Measurements from ENCODE around the gene LGALS4.
"Not testable (repeated sequence)": the region's sequence is repeated elsewhere in the genome, so short reads cannot be mapped to it uniquely, and the experiment has no call there.

LGALS4 gene

GRCh38 chr19:38770228-38770948 lies 42.4 kb downstream of the LGALS4 start:
- DNase-seq (ENCODE audit: low spot score), result not testable (repeated sequence)

DNA sequence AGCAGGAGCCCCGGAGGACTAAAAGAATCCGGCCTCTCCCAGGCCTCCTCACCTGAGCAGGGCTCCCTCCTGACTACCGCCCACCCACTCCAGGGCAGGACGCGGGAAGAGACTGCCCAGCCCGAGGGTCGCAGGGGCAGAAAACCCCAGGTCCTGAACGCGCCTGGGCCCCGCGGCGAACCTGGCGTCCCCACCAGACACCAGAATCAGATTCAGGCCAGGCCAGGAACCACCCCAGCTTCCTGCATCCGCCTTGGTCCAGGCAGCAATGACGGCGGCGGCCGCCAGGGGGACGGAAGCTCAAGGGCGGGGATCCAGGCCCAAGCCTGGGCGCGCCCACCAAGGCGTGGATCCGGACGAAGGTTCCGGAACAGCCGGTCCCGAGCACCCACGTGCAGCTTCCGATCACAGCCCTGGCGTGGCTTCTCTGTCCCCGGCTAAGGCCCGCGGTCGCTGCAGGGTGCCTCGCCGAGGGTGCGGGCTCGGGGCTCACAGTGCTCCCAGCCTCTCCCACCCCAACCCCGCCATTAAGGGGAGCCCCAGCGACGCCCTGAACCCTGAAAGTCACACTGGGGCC lies 43.0 kb downstream of the LGALS4 start:
- peak; percentile 92 for DNase-seq (ENCODE audit: low spot score)

- no peak for DNase-seq (ENCODE audit: low spot score)
Measured at GRCh38 chr19:38766276-38767047, 46.3 kb downstream of the LGALS4 start.

GRCh38 chr19:38765214-38765613 lies 47.5 kb downstream of the LGALS4 start:
- no peak for DNase-seq (ENCODE audit: low spot score)

DNA sequence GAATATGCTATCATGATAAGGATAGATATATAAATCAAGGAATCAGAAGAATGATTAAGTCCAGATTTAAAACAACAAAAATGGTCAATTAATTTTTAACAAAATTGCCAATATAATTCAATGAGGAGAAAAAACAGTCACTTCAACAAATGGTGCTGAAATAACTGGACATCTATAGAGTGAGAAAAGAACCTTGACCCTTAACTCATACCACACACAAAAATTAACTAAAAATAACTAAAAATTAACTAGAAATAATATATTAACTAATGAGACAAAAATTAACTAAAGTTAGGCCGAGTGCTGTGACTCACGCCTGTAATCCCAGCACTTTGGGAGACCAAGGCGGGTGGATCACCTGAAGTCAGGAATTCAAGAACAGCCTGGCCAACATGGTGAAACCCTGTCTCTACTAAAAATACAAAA lies 48.9 kb downstream of the LGALS4 start:
- DNase-seq (ENCODE audit: low spot score), result no peak

DNA sequence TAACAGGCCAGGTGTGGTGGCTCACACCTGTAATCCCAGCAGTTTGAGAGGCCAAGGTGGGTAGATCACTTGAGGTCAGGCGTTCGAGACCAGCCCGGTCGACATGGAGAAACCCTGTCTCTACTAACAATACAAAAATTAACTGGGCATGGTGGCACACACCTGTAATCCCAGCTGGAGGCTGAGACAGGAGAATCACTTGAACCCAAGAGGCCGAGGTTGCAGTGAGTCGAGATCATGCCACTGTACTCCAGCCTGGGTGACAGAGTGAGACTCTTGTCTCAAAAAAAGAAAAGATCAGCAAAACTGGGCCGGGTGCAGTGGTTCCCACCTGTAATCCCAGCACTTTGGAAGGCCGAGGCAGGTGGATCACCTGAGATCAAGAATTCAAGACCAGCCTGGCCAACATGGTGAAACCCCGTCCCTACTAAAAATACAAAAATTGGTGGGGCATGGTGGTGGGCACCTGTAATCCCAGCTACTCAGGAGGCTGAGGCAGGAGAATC lies 50.8 kb downstream of the LGALS4 start:
- not testable (repeated sequence) for DNase-seq (ENCODE audit: low spot score)

- not testable (repeated sequence) for DNase-seq (ENCODE audit: low spot score)
Measured at GRCh38 chr19:38760805-38761517, 51.8 kb downstream of the LGALS4 start.

- no peak for DNase-seq (ENCODE audit: low spot score)
Measured at GRCh38 chr19:38759590-38760003, 53.1 kb downstream of the LGALS4 start.

DNA sequence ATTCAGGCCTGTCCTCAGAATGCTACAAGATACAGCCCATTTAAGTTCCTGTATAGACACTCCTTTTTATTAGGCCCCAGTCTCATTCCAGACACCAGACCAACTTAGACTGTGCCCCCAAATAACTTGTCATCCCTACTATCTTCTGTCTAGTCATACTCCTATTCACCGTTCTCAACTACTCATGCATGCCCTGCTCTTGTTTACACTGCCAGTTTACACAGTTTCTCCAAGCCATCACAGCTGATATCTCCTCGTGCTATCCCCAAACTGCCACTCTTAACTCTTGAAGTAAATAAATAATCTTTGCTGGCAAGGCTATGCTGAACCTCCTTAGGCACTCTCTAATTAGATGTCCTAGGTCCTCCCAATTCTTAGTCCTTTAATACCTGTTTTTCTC lies 58.5 kb downstream of the LGALS4 start:
- DNase-seq (ENCODE audit: low spot score), result not testable (repeated sequence)

GRCh38 chr19:38753783-38754182 lies 59.0 kb downstream of the LGALS4 start:
- DNase-seq (ENCODE audit: low spot score), result not testable (repeated sequence)
